ENCODE results near the gene C1QTNF4.

The C1QTNF4 gene

GRCh38 chr11:47592970-47593369 is 1.2 kb downstream of the C1QTNF4 start:
- DNase-seq (ENCODE audit: low spot score): no peak

GRCh38 chr11:47592251-47592650 is 2.0 kb downstream of the C1QTNF4 start:
- DNase-seq (ENCODE audit: low spot score): no peak

GRCh38 chr11:47591764-47592163 is 2.4 kb downstream of the C1QTNF4 start:
- DNase-seq (ENCODE audit: low spot score): no peak

DNA sequence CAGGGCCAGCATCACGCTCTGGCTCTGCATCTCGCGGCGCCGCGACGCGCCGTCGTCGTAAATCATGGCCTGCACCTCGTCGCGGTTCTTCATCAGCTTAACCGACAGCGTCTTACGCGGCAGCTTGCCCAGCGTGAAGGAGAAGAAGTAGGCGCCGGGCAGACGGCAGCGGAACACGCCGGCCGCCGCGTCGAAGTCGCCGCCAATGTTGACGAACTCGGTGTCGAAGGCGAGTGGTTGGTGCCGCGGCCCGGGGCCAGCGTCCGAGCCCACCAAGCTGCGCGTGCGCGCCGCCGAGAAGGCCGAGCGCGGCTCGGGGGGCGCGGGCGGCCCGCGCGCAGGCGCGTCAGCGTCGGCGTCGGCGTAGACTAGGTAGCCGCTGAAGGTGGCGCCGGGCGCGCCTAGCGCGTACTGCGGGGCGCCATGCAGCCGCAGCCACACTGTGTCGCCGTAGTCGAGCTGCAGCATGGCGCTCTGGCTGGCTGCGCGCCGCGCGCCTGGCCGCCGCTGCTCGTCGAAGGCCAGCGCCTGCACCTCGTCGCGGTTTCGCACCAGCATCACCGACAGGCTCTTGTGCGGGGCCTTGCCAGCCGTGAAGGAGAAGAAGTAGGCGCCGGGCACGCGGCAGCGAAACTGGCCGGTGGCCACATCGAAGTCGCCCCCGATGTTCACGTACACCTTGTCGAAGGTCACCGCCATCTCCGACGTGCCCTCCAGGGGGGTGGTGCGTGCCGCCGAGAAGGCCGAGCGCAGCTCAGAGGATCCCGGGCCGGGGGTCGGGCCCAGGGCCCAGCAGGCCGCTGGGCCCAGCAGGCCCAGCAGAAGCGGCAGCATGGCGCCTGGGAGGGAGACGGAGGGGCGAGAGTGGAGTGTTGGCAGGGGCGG is 4.0 kb downstream of the C1QTNF4 start:
- peak; percentile 72 for DNase-seq (ENCODE audit: low spot score)

GRCh38 chr11:47589584-47589976 is 4.6 kb downstream of the C1QTNF4 start:
- no peak for DNase-seq (ENCODE audit: low spot score)

GRCh38 chr11:47589118-47589517 is 5.1 kb downstream of the C1QTNF4 start:
- DNase-seq (ENCODE audit: low spot score): no peak

- DNase-seq (ENCODE audit: low spot score): no peak
Observed at GRCh38 chr11:47587723-47588326, 6.4 kb downstream of the C1QTNF4 start.

GRCh38 chr11:47587039-47587716 is 7.0 kb downstream of the C1QTNF4 start:
- DNase-seq (ENCODE audit: low spot score): no peak

GRCh38 chr11:47586098-47586855 is 7.9 kb downstream of the C1QTNF4 start, which contains the start of gene FAM180B:
Gene FAM180B, plus strand, starts transcription at chr11:47586678. Its CDS starts 91 bp downstream, at chr11:47586769.
- no peak for DNase-seq (ENCODE audit: low spot score)

GRCh38 chr11:47583844-47584243 is 10.4 kb downstream of the C1QTNF4 start:
- DNase-seq (ENCODE audit: low spot score): no peak

DNA sequence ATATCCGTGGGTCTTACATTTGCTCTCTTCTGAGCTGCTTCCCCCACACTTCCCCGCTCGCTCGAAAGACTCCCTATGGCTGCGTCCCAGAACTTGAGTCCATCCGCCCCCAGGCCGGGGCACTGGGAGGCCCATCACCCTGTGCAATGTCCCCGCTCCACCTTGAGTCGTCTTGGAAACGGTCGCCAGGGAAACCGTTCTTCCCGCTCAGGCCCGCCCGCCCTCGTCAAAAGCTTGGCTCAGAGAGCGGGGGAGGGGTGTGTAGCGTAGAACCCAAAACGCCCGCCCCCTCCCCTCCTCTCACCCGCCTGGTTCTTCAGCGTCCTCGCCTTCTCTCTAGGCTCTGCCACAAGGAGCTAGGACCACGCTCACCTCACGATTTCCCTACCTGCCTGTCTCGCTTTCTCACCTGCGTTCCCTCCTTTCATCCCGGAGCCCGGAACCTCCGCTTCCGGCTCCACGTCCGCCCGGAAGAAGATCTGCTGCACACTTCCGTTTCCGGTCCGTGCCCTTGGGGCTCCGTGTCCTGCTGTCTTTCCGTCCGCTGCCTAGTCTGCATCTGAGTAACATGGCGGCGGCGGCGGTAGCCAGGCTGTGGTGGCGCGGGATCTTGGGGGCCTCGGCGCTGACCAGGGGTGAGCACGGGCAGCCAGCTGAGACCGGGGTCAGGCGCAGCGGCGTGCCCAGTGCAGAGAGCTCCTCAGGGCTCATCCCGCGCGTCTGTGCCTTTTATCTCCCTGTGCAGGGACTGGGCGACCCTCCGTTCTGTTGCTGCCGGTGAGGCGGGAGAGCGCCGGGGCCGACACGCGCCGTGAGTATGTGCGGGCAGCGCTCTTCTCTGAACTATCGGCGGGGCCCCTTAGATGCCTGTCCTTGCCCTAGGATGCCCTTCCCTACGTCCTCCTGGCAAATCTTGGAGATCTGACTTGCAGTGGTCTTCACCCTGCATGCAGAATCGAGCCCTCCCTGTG is 15.4 kb downstream of the C1QTNF4 start, which contains the start of the genes KBTBD4 and NDUFS3:
TSS of gene KBTBD4 (minus strand) at position 447 of the 971 bp plus-strand sequence. CDS start at position 428, 19 bp downstream.
TSS of gene NDUFS3 (plus strand) at position 551 of the 971 bp plus-strand sequence. CDS start at position 569, 18 bp downstream.
- DNase-seq (ENCODE audit: low spot score): peak; percentile 98

- no peak for DNase-seq (ENCODE audit: low spot score)
Observed at GRCh38 chr11:47577460-47578041, 16.7 kb downstream of the C1QTNF4 start.

DNA sequence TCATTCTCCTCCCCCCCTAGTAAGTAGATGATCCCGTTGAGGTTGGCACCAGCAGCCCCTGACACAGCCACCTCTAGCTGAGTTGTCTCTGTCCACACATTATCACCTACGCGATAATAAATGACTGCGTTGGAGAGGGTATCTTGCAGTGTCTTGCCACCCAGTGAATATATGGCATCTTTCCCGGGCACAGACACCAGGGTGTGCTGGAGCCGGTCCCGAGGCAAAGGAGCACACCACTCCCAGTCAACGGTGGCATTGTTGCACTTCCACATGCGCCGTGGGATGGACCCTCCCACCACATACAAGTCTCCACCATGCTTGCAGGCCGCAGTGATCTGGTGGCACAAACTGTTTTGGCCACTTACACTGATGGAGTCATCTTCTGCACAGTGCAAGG is 20.9 kb downstream of the C1QTNF4 start:
- no peak for DNase-seq (ENCODE audit: low spot score)

DNA sequence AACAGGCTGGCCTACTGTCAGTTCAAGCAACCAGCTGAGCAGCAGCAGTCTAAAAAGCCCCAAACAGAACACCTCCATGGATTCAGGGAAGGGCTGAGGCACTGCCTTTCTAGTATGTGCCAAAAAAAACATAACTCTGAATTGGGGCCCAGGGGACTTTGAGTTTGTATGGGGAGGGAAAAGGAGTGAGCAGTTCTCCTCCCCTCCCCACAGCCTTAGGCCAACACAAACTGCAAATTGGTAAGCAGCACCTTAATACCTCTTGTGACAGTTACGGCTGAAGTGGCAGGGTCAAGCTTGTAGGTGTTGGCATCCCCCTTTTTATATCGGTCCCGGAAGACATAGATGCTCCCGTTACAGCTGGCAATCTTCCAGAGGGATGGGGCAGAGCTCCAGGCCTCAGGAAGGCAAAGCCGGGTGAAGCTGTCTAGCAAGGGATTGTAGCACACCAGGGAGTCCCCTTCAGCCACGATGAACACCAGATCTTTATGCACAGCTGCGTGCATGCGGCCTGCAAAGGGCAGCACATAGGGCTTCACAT is 21.4 kb downstream of the C1QTNF4 start:
- no peak for DNase-seq (ENCODE audit: low spot score)

GRCh38 chr11:47571895-47572294 is 22.3 kb downstream of the C1QTNF4 start:
- DNase-seq (ENCODE audit: low spot score): no peak

GRCh38 chr11:47571357-47571729 is 22.9 kb downstream of the C1QTNF4 start:
- DNase-seq (ENCODE audit: low spot score): no peak

DNA sequence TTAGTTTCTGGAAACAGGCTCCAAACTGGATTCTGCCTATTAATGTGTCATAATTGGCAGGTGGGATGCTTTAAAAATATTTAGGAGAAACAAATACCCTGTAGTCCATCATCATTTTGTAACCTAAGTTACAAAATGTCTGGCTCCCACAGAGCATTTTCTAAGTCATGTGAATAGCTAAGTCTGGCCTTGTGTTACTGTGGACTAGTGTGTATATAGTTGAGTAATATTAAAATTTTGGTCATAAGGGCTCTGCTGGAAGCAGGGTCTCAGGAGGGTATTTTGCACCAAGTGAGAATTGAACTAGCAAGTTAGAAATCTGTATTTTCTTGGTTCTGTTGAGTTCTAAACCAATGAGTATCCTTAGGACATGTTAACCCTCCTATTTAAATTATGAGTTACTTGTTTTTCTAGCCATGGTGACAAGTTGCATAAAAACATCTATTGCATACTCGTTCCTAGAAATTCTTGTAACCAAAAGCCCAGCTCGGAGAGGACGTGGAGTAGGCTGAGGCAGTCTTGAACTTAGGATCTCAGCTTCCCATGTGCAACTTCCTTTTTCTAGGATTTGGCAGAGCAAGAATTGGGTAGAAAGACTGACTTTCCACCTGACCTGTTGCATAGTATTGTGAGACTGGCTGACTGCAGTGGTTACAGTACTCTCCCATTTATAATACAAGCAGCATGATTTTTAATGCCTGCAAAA is 23.4 kb downstream of the C1QTNF4 start:
- no peak for DNase-seq (ENCODE audit: low spot score)

- no peak for DNase-seq (ENCODE audit: low spot score)
Observed at GRCh38 chr11:47569646-47570045, 24.6 kb downstream of the C1QTNF4 start.

GRCh38 chr11:47566149-47566698 is 28.0 kb downstream of the C1QTNF4 start:
- DNase-seq (ENCODE audit: low spot score): no peak
